Esophagus squamous epithelium (tissue), 4 donors: Measurements from ENCODE around the gene SETBP1.

Source experiments
- CTCF ChIP-seq, 6 experiments: fragments of 450-650 bp in 4 of 6; fragments of 200-600 bp in 2 of 6; sonication (generic) in 2 of 6; IDR thresholded peaks; one replicate each; pipeline ENCODE4 v1.5.1; 2016 to 2019; ENCODE audit warnings: antibody characterized with exemption in 6 of 6, mild to moderate bottlenecking in 4 of 6, moderate library complexity in 4 of 6
- POLR2A ChIP-seq, 4 donors: fragments of 450-650 bp; IDR thresholded peaks; one replicate each; pipeline ENCODE4 v1.6.1; 2017; ENCODE audit warnings: antibody characterized with exemption in 4 of 4, mild to moderate bottlenecking in 4 of 4, moderate library complexity in 3 of 4

GRCh38 chr18:44912740-44913478 is 232.2 kb downstream of the SETBP1 start:
- TF ChIP-seq CTCF (IDR thresholded peaks at IDR 0.05) (no peak), POLR2A (IDR thresholded peaks at IDR 0.05) (no peak)
